Duodenal mucosa (tissue), 2 donors: ENCODE results near the gene POLN.
A peak's percentile ranks its signal among the peaks of the same experiment; 100 is the strongest.

Experiments
- H3K27ac ChIP-seq: one replicate; pipeline ENCODE4 v1.7.0; 2013; ENCODE audit warnings: low read depth, low read length
- H3K27me3 ChIP-seq, 2 donors: one replicate each; pipeline ENCODE4 v1.7.0; 2013; ENCODE audit warnings: low read length in 2 of 2, control low read depth in 1 of 2; ENCODE audit not compliant: insufficient read depth in 2 of 2, control insufficient read depth in 1 of 2
- H3K36me3 ChIP-seq, 2 donors: one replicate each; pipeline ENCODE4 v1.7.0; 2013; ENCODE audit warnings: low read length in 2 of 2, control low read depth in 1 of 2; ENCODE audit not compliant: insufficient read depth in 2 of 2, control insufficient read depth in 1 of 2
- H3K4me1 ChIP-seq, 2 donors: one replicate each; pipeline ENCODE4 v1.7.0; 2013; ENCODE audit warnings: low read length in 2 of 2, control low read depth in 1 of 2; ENCODE audit not compliant: insufficient read depth in 2 of 2, control insufficient read depth in 1 of 2
- H3K4me3 ChIP-seq, 2 donors: one replicate each; pipeline ENCODE4 v1.7.0; 2013; ENCODE audit warnings: low read length in 2 of 2, low read depth in 1 of 2
- H3K9ac ChIP-seq, 2 donors: one replicate each; pipeline ENCODE4 v1.7.0; 2013; ENCODE audit warnings: low read length in 2 of 2, low read depth in 1 of 2
- H3K9me3 ChIP-seq, 2 donors: one replicate each; pipeline ENCODE4 v1.7.0; 2013; ENCODE audit warnings: low read length in 2 of 2, control low read depth in 1 of 2; ENCODE audit not compliant: control insufficient read depth in 1 of 2

Gene POLN

DNA sequence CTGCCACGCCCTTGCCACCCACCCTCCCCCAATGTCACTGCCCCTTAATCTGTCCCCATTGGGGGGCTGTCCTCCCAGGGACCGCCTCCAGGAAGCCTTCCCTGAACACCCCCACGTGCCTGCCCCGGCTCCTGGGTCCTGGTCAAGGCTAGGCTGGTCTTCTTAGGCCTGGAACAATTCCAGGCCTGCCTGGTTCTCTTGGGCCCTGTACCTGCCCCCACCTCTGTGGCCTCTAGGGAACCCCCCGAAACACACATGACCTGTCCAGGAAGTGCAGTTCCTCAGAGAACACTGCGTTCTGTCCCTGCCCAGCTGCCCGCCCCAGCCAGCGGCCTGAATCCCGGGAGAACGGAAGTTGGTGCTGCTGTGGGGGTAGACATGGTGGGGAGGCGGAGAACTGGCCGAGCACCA lies 14.9 kb upstream of the POLN start:
- H3K9ac ChIP-seq, result no peak overlapping the region
- H3K27ac ChIP-seq, result peak overlapping the region; percentile 28
- no peak overlapping the region for H3K4me3 ChIP-seq
- no peaks in the 10 kb centered on the region for H3K9me3 ChIP-seq
- H3K36me3 ChIP-seq, result peaks cover 10 to 42% of the 10 kb centered on the region in 2 donors
- H3K4me1 ChIP-seq, result peaks cover 29 to 38% of the 10 kb centered on the region in 2 donors
- H3K27me3 ChIP-seq, result no peaks in the 10 kb centered on the region

DNA sequence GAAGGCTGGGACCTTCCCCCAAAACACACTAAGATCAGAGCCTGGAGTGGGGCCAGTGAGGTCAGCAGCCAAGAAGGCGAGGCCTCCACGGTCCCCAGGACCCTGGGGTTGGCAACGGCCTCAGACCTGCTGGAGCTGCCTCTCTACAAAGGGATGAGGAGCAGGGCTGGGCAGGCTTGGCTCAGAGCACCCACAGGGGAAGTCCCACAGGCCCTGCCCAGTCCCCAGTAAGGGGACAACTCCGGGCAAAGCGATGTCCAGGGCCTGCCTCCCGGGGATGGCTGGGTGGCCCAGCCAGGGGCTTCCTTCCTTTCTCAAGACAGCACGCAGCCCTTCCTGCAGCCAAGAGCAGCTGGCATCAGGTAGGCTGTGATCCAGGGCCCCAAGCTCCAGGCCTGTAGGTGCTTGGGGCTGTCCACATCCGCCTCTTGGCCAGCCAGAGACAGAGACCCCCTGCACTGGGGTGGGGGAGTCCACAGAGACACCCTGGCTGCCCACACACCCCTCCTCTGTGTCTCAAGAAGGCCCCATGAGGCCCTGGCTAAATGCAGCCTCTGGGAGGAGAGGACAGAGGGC lies 14.3 kb upstream of the POLN start:
- Histone ChIP-seq H3K36me3 (peaks cover 11 to 48% of the 10 kb centered on the region in 2 donors), H3K4me3 (no peak overlapping the region), H3K9ac (no peak overlapping the region)

DNA sequence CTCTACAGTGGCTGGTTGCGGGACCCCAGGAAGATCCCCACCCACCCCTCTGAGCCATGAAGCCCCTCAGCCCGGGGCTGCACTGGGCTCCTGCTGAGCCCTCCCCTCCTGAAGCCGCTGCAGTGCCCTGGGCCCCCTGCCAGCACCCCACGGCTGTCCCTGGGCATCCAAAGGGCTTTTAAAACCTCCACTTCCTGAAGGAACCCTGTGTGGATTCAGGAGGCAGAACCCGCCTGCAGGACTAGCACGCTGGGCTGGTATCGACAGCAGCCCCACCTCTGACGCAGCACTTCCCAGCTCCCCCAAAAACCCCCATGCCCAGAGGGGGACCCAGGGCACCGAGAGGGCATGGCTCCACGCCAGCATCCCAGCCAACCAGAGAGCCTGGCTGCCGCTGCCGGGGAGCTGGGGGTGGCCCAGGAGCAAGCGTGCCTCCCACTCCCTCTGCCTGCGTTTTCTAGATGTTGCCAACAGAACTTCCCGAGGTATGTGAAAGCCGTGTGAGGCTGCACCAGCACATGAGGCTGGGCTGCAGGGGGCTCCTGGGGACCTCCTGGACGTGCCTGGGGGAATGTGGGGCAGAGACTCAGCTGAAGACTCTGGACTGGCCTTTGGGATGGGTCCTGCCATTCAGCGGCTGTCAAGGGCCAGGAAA lies 13.7 kb upstream of the POLN start:
- Histone ChIP-seq H3K36me3 (peaks cover 17 to 53% of the 10 kb centered on the region in 2 donors), H3K4me1 (peaks cover 28 to 34% of the 10 kb centered on the region in 2 donors)

More for the DNA sequence above, 14.3 kb upstream of the POLN start:
- peak overlapping the region; percentile 28 for H3K27ac ChIP-seq
- no peaks in the 10 kb centered on the region for H3K27me3 ChIP-seq
- no peaks in the 10 kb centered on the region for H3K9me3 ChIP-seq
- H3K4me1 ChIP-seq, result peaks cover 29 to 38% of the 10 kb centered on the region in 2 donors

DNA sequence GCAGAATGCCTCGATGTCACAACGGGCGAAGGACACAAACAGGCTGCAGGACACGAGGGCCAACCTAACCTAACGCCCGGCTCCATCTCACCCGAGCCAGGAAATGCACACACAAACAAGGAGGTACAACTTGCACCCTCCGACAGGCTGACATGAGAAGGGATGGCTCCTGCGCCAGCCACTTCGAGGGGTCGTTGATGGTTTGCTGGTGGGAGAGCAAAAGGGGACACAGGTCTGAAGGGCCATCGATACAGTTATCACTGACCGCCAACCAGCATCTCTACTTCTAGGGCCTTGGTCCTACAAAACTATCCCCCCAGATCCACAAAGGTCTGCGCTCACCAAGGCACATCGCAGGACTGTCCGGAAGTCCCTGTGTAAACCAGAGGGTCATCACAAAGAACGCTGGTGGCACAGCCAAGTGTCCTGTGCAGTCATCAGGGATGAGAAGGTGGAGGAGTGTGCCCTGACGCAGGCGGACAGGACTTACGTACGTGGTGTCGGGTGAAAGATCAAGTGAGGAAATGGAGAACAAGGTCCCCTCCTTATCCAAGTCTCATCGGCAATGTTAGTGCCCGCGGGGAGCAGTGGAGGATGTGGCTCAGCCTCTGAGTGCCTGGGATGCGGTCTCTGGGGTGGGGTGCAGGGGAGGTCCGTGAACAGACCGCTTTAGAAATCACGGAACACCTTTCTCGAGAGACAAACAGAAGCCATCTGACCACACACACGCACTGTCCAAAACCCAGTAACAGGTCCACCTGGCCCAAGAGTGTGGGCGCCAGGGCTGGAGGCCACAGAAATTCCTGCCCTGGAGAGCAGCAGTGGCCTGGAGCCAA lies 13.0 kb upstream of the POLN start:
- no peak overlapping the region for H3K4me3 ChIP-seq
- no peak overlapping the region for H3K9ac ChIP-seq
- H3K36me3 ChIP-seq, result peaks cover 18 to 60% of the 10 kb centered on the region in 2 donors
- no peaks in the 10 kb centered on the region for H3K9me3 ChIP-seq
- no peaks in the 10 kb centered on the region for H3K27me3 ChIP-seq
- peaks cover 20 to 27% of the 10 kb centered on the region in 2 donors for H3K4me1 ChIP-seq
- no peak overlapping the region for H3K27ac ChIP-seq

More for the DNA sequence above, 13.7 kb upstream of the POLN start:
- H3K27me3 ChIP-seq, result no peaks in the 10 kb centered on the region
- no peaks in the 10 kb centered on the region for H3K9me3 ChIP-seq
- no peak overlapping the region for H3K27ac ChIP-seq
- no peak overlapping the region for H3K9ac ChIP-seq
- no peak overlapping the region for H3K4me3 ChIP-seq

DNA sequence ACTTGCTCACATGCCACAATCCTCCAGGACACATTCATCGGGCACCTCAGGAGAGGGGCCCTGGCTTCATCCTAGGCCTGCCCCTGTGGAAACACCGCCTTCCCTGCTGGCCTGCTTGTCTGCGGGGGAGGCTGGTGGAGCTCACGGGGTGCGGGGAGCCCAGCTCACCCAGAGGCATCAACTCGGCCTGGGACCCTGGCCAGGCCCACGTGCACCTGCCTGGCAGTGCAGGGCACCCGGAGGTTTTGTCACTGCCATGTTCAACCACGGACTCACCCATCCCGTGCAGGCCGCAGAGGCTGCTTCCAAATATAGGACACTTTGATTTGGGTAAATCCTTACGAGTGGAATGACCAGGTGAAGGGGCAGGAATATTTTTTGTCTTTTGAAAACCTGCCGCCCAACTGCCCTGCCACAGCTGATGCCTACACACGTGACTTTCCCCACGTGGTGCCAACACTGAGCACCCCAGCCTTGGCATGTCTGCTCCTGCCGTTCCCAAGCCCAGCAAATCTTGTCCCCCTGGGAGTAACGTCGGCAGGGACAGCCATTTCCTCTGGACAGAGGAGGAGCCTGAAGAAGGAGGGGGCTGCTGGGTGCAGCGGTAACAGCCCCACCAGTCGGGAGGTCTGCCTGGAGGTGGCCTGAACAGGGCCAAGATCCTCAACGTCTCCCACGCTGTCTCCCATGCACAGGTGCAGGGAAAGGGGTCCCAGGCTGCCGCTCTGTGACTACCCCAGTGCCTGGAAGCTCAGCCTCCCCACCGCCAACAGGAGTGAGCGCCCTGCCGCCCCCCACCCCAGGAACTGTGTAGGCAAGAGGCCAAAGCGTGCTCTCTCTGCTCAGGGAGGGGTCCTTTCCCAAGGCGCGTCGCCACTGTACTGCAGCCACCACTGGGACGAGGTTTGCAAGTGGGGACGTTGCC lies 11.5 kb upstream of the POLN start:
- Histone ChIP-seq H3K27me3 (no peaks in the 10 kb centered on the region), H3K4me3 (no peak overlapping the region), H3K36me3 (peaks cover 23 to 70% of the 10 kb centered on the region in 2 donors), H3K27ac (no peak overlapping the region), H3K9me3 (no peaks in the 10 kb centered on the region), H3K4me1 (peaks cover 6 to 12% of the 10 kb centered on the region in 2 donors), H3K9ac (no peak overlapping the region)

DNA sequence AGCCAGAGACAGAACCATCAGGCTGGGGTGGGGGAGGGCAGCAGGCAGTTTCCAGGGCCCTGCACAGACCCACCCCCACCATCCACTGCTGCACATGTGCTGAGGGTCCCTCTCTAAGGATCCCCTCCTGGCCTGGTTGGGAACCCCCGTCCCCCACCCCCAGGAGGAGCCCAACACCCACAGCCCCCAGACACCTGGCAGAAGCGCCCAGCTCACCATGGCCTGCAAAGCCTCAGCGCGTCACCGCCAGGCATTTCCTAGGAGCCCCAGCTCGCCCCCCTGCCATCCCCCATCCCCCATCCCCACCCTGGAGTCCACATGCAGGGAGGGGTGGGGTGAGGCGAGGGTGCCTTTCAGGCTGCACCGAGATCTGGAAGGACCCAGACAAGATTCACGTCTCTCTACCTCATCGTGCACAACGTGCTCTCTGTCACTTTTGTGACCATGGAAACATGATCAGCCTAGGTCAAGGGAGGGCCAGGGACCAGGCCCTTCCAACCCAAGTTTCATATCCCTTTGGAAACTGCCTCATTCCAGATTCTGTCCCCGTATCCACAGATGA lies 10.7 kb upstream of the POLN start:
- Histone ChIP-seq H3K9me3 (no peaks in the 10 kb centered on the region), H3K27me3 (no peaks in the 10 kb centered on the region), H3K27ac (no peak overlapping the region), H3K4me1 (peaks cover 2 to 8% of the 10 kb centered on the region in 2 donors), H3K9ac (no peak overlapping the region), H3K4me3 (no peak overlapping the region), H3K36me3 (peaks cover 25 to 66% of the 10 kb centered on the region in 2 donors)

DNA sequence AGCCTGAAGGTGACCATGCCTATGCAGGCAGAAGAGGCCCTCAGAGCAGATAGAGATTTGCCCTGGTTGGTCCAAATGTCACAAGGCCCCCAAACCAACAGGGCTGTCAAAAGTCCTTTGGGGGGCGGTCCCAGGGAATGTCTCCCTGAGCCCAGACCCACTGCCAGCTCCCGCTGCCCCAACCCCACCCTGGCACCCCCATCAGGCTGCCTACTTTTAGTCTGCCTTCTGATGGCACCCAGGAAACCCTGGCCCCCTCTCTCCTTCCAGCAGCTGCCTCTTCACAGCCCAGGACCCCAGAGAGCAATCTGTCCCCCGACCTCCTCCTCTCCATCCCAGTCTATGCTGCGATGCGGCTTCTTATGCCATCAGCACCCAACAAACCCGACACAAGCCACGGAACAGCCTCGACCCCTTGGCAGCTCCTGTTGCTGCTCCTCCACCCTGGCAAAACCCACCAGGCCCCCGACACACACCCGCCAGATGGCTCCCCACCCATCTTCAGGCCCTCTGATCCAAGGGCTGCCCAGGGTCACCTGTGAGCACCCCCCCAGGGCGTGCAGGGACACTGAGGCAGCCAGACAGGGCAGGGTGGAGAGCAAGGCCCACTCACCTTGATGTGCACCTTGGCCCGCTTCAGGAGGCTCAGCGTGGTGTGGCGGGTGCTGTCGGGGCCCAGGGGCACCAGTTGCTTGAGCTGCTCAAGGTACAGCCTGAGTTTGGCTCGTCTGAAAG lies 10.0 kb upstream of the POLN start:
- Histone ChIP-seq H3K4me1 (peaks cover 0 to 2% of the 10 kb centered on the region in 2 donors), H3K36me3 (peaks cover 25 to 60% of the 10 kb centered on the region in 2 donors), H3K9ac (no peak overlapping the region), H3K4me3 (no peak overlapping the region), H3K9me3 (no peaks in the 10 kb centered on the region), H3K27me3 (no peaks in the 10 kb centered on the region), H3K27ac (no peak overlapping the region)

DNA sequence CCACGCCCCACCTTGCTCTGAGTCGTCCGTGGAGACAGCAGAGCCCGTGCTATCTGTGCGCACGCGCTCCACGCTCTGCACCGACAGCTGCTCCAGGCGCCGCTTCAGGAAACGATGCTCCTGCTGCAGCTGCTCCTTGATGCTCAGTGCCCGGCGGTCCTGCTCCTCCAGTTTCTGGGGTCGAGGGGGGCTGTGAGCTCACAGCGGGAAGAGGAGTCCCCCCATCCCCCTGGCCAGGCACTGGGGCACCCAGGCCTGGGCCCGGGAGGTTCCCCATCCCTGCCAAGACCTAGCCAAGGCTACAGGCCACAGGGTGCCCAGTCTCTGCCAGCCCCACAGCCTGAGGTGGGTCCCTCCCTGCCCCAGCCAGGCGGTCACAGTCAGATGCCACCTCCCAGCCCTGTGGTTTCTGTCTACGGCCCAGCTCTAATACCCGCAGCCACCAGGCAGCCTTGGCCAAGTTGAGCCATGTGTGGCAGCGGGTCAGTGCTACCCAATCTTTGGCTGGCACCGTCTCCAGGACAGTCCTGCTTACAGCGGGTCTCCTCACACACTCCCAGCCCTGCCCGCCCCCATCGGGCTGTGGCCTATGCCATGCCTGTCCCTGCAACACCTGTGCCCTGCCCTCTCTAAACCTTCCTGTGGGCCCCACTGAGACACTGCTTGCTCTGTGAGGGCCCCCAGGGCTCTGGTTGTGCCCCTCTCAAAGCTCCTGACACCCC lies 9.3 kb upstream of the POLN start:
- no peaks in the 10 kb centered on the region for H3K9me3 ChIP-seq
- no peaks in the 10 kb centered on the region for H3K4me1 ChIP-seq
- H3K27ac ChIP-seq, result no peak overlapping the region
- peaks cover 25 to 59% of the 10 kb centered on the region in 2 donors for H3K36me3 ChIP-seq
- H3K4me3 ChIP-seq, result no peak overlapping the region
- H3K9ac ChIP-seq, result no peak overlapping the region
- H3K27me3 ChIP-seq, result no peaks in the 10 kb centered on the region
